GM21723 (cell line): Measurements from ENCODE around the gene TACC2.
"Not testable (repeated sequence)": the region's sequence is repeated elsewhere in the genome, so short reads cannot be mapped to it uniquely, and the experiment has no call there.

Source experiments
- ATAC-seq: cut with Tn5 transposase; IDR thresholded peaks from one replicate; pipeline ENCODE4 v1.9.1; 2021; ENCODE audit warnings: mild to moderate bottlenecking, moderate library complexity; ENCODE audit not compliant: unreplicated experiment

TACC2 gene

GRCh38 chr10:122185643-122186042 is 196.7 kb downstream of the TACC2 start:
- ATAC-seq: no peak

GRCh38 chr10:122186816-122187810 is 198.2 kb downstream of the TACC2 start:
- no peak for ATAC-seq

GRCh38 chr10:122188706-122189105 is 199.7 kb downstream of the TACC2 start:
- no peak for ATAC-seq

- no peak for ATAC-seq
Observed at GRCh38 chr10:122189185-122189584, 200.2 kb downstream of the TACC2 start.

GRCh38 chr10:122190176-122190943 is 201.4 kb downstream of the TACC2 start:
- ATAC-seq: no peak

- ATAC-seq: no peak
Observed at GRCh38 chr10:122191936-122192541, 203.1 kb downstream of the TACC2 start.

GRCh38 chr10:122194251-122194650 is 205.3 kb downstream of the TACC2 start:
- ATAC-seq: no peak

GRCh38 chr10:122196218-122196617 is 207.3 kb downstream of the TACC2 start:
- no peak for ATAC-seq

- no peak for ATAC-seq
Observed at GRCh38 chr10:122197611-122198222, 208.8 kb downstream of the TACC2 start.

- ATAC-seq: no peak
Observed at GRCh38 chr10:122198631-122199030, 209.7 kb downstream of the TACC2 start.

- no peak for ATAC-seq
Observed at GRCh38 chr10:122199070-122199469, 210.1 kb downstream of the TACC2 start.

GRCh38 chr10:122199689-122200088 is 210.7 kb downstream of the TACC2 start:
- no peak for ATAC-seq

GRCh38 chr10:122201401-122201800 is 212.4 kb downstream of the TACC2 start:
- no peak for ATAC-seq

GRCh38 chr10:122203180-122203579 is 214.2 kb downstream of the TACC2 start:
- ATAC-seq: not testable (repeated sequence)

GRCh38 chr10:122204691-122205489 is 215.9 kb downstream of the TACC2 start:
- ATAC-seq: no peak

GRCh38 chr10:122206471-122207065 is 217.6 kb downstream of the TACC2 start:
- no peak for ATAC-seq

- no peak for ATAC-seq
Observed at GRCh38 chr10:122207163-122207562, 218.2 kb downstream of the TACC2 start.

- ATAC-seq: no peak
Observed at GRCh38 chr10:122207596-122207995, 218.6 kb downstream of the TACC2 start.

GRCh38 chr10:122208571-122209430 is 219.8 kb downstream of the TACC2 start:
- no peak for ATAC-seq
